ENCODE measurements around the gene FOXP2.

DNA sequence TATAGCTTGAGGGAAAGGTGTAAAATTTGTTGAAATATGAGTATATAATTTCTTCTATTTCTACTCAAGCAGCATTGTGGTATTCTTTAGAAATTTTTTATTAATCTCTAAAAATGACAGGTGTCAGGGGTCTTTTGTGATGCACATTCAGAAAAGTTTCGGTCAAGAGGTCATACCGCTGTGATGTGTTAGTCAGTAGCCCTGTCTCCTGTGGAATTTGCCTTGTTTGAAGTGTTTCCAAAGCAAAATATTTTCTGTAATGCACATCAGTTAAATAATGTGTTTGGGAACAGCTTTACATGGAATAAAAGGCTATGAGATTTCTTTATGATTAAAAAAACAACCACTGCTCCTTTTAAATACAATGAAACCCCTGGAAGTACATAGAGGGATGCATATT is 35.8 kb downstream of the FOXP2 start:
- TF ChIP-seq, protein P1, sequence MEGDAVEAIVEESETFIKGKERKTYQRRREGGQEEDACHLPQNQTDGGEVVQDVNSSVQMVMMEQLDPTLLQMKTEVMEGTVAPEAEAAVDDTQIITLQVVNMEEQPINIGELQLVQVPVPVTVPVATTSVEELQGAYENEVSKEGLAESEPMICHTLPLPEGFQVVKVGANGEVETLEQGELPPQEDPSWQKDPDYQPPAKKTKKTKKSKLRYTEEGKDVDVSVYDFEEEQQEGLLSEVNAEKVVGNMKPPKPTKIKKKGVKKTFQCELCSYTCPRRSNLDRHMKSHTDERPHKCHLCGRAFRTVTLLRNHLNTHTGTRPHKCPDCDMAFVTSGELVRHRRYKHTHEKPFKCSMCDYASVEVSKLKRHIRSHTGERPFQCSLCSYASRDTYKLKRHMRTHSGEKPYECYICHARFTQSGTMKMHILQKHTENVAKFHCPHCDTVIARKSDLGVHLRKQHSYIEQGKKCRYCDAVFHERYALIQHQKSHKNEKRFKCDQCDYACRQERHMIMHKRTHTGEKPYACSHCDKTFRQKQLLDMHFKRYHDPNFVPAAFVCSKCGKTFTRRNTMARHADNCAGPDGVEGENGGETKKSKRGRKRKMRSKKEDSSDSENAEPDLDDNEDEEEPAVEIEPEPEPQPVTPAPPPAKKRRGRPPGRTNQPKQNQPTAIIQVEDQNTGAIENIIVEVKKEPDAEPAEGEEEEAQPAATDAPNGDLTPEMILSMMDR (IDR thresholded peaks at IDR 0.05; ENCODE audit: borderline replicate concordance, extremely low read depth, low read length, poor library complexity, severe bottlenecking): no peak
- TF ChIP-seq EZH2 (IDR thresholded peaks at IDR 0.05; ENCODE audit: borderline replicate concordance, low read depth, low read length, severe bottlenecking): no peak
